Measurements from ENCODE around the gene COPZ2.

GRCh38 chr17:48064638-48065037 is 27.0 kb upstream of the COPZ2 start:
- TF ChIP-seq CTCF (IDR thresholded peaks at IDR 0.05) (no peak), POLR2A (IDR thresholded peaks at IDR 0.05) (no peak)
